GM19238 (cell line): ENCODE data around the gene SLC39A10.
"Not testable (repeated sequence)": the region's sequence is repeated elsewhere in the genome, so short reads cannot be mapped to it uniquely, and the experiment has no call there.

ENCODE experiments used
- DNase-seq: peaks from one replicate; pipeline ENCODE4 v3.0.0; 2011; ENCODE audit warnings: low spot score; ENCODE audit not compliant: insufficient read length

Gene SLC39A10

DNA sequence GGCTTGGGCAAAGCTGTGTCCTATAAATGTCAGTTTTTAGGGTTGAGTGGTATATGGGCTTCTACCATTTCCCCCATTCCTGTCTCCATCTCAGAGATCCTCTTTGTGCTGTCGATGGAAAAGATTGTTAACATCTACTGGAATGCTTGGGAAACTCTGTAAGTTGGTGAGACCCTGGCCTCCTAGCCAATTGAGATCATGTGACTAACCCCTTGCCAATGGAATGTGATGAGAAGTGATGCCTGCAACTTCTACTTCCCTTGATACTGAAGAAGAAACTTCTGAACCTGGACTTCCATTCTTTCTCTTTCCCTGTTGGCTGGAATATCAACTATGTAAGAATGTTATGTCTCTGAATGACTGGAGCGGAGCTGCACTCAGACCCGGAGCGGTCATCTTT lies 14.5 kb downstream of the SLC39A10 start:
- DNase-seq, result no peak

DNA sequence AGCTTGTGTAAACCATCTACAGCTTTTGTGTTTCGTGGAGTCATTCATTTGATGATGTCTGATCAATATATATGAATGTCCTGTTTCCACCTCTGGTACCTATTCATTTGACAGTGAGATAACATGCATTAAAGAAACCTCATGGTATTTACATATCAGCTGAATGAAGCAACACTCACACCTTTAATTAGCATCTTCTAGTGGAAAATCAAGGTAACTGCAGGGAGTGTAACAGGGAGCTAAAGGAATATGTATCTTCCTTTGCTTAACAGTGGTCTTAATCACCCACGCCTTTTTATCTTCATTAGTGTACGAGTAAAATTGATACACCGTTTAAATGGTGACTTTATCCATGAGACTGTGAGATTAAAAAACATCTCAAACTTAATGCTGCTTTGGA lies 15.6 kb downstream of the SLC39A10 start:
- DNase-seq, result no peak

DNA sequence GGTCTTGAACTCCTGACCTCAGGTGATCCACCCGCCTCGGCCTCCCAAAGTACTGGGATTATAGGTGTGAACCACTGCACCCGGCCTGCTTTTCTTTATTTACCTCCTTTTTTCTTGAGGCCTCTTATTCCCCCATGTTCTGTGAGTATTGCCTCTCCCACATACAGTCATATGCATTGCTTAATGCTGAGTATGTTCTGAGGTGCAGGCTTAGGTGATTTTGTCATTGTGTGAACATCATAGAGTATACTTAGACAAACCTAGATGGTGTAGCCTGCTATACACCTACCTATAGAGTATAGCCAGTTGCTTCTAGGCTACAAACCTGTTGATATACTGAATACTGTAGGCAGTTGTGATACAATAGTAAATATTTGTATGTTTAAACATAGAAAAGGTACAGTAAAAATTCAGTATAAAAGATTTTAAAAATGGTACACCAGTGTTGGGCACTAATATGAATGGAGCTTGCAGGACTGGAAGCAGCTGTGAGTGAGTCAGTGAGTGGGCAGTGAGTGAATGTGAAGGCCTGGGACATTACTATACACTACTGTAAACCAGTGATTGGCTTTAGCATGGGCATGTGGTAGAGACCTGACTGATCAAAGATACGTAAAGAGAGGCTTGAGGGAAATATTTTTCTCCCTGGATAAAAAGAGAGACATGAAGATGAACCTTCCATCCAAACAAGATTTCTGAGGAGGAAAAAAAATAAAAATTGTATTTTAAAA lies 17.6 kb downstream of the SLC39A10 start:
- DNase-seq, result no peak

DNA sequence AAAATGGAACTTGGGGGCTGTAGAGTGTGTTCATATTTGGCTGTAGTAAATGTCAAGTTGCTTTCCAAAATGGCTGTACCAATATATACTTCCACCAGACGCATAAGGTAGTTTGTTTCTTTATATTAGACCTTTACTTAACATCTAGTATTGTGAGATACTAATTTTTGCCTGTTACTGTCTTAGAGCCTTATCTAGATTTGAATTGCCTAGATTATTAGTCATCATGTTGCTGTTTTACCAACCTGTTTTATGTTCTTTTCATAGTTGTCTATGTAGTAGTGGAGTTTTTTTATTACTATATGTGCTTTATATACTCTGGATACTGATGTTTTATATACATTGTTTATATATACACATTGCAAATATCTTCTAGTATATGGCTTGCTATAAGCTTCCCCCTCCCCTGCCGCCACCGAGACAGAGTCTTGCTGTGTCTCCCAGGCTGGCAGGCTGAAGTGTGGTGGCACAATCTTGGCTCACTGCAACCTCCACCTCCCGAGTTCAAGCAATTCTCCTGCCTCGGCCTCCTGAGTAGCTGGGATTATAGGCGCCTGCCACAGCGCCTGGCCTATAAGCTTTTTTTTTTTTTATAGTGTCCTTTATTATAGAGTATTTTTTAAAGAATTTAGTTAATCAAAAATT lies 18.9 kb downstream of the SLC39A10 start:
- no peak for DNase-seq

DNA sequence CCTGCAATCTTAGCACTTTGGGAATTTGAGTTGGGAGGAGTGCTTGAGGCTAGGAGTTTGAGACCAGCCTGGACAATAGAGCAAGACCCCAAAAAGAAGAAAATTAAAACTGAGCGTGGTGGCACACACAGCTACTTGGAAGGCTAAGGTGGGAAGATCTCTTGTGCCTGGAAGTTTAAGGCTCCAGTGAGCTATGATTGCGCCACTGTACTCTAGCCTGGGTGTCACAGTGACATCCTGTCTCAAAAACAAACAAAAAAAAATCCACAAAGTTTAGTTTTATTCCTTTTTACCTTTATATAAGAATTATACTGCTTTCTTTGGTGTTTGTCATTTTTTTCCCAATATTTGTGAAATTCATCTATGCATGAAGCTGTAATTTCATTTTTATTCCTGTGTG lies 20.3 kb downstream of the SLC39A10 start:
- DNase-seq, result no peak

DNA sequence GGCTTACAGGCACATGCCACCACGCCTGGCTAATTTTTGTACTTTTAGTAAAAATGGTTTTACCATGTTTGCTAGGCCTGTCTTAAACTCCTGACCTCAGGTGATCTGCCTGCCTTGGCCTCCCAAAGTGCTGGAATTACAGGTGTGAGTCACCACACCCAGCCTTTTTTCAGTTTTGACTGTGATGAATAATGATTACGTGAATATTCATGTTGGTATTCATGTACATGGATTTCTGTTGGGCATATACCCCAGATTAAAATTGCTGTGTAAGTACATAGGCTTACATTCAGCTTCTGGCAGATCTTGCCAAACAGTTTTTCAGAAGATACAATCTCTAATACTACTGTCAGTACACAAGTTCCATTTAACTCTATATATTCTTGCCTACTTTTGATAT lies 20.9 kb downstream of the SLC39A10 start:
- no peak for DNase-seq

DNA sequence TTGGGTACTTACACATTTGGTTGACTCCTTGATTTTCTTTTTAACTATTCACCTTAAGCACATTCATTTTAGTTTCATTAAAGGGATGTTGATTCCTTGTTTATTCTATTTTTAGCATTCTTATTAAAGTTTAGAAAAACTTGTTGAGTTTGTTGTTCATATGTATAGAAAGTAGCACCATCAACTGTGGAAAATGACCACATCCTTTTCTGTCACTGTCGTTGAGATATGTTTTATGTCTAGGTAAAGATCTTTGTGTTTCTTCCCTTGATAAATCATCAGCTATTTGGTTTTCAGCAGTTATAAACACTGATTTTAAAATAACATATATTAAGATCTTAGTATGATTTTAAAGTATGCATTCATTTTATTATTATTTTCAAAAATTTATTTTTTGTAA lies 25.1 kb downstream of the SLC39A10 start:
- no peak for DNase-seq

DNA sequence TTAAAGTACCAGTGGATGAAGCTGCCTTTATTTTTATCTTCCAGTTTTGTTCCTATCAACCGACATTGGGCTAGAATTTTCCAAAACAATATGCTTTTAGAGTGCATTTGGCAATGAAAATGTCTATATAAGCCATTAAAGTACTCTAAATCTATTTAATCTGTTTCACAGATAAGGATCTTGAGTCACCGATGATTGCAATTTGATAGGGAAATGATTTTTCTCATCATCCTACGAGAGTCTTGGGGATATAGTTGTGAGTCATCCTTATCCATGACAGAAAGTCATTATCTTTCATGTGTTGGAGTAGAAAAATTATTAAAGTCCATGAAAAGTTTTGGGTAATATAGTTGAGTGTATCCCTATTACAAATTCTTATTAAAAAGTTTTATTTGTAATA lies 26.1 kb downstream of the SLC39A10 start:
- no peak for DNase-seq

DNA sequence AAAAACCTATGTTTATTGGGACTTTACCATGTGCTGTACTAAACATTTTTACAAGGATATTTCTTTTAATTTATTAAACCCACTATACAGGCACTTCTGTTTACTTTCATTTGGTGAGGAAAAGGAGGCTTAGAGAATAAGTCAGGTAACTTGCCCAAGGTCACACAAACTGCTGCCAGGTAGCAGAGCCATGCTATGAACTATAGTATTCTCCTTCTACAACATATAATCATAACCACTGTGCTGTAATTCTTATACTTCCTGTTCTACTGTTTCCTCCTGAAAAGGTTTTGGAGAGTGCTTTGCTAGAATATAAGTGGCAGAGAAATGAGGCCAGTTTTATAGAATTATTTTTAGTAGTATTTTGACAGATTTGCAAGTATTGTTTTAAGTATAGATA lies 29.5 kb downstream of the SLC39A10 start:
- DNase-seq, result no peak

DNA sequence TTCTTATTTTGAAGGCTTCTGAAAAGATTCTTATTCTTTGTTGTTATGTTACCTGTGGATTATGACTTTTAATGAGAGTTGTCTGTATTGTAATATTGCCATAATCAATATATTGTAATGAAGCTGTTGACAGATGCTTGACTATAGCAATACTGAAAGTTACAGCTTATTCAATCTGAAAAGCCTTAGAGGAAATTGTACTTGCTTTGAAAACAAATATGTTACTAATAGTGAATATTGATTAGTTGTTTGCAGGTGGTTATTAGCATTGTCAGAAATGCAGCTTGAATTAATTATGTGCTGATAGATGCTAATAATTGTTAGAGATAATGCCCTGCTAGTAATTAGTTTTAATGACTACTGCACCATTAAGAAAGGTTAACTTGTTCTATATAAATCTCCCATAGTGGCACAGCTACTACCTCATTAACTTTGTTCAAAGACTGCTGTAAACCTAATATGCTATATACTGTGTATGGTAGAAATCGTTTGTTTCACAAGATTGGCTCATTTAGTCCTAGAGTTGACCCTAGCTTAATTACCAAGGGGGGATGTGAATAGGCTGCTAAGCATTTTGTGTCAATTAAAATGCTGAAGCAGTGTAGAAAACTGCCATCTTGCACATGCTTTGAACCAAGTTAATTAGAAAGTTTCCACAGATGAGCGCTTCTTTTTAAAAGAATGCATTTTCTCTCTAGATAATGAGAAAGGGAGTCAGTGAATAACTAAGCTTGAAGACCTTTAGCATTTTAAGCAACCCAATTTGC lies 30.5 kb downstream of the SLC39A10 start:
- DNase-seq, result no peak

DNA sequence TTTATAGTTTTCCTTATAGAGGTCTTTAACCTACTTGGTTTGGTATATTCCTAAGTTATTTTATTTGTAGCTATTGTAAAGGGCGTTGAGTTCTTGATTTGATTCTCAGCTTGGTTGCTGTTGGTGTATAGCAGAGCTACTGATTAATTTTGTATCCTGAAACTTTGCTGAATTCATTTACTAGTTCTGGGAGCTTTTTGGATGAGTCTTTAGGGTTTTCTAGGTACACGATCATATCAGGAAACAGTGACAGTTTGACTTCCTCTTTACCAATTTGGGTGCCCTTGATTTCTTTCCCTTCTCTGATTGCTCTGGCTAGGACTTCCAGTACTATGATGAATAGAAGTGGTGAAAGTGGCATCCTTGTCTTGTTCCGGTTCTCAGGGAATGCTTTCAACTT lies 35.5 kb downstream of the SLC39A10 start:
- DNase-seq, result not testable (repeated sequence)

DNA sequence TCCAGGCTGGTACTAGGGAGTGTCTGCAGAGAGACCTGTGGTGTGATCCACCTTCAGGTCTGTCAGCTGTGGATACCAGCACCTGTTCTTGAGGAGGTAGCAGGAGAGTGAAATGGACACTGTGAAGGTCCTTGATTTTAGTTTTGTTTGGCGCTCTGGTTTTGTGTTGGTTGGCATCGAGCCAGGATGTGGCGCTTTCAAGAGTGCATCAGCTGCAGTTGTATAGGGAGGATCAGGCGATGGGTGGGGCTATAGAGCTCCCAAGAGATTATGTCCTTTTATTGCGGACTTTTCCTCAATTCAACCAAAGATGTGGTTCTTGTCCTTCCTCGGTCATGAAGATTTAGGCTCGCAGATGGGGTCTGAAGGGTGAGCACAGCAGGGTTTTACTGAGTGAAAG lies 37.5 kb downstream of the SLC39A10 start:
- no peak for DNase-seq

DNA sequence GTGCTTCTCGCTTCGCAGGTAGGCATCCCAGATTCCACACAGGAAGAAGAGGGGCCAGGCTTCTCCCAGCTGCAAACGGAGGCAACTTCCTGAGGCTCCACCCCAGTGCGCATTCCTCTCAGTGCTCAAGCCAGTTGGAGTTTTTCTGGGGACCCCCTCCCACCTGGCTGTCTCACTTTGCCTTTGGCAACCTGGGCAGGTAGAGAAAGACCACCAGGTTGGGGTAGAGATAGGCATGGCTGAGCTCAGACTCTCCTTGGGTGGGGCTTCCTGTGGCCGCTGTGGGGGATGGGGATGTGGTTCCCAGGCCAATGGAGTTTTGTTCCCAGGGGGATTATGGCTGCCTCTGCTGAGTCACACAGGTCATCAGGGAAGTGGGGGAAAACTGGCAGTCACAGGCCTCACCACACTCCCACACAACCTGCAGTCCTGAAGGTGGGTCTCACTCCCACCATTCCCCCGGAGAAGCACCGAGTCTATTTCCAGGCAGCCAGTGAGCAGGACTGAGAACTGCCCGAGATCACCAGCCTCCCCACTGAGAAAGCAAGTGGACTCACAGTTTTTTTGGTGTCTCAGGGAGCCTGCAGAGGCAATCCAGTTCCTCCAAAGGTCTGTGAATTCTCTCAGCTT lies 38.1 kb downstream of the SLC39A10 start:
- DNase-seq, result no peak

DNA sequence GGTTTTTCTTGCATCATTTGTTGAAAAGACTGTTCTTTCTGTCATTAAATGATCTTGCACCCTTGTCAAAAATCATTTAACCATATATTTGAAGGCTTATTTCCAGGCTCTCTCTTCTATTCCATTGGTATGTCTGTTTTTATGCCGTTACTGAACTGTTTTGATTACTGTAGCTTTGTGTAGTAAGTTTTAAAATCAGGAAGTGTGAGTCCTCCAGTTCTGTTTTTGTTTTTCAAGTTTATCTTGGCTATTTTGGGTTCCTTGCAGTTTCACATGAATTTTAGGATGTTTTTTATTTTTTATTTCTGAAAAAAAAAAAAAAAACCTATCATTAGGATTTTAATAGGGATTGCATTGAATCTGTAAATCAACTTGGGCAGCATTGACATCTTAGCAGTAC lies 39.0 kb downstream of the SLC39A10 start:
- DNase-seq, result no peak

DNA sequence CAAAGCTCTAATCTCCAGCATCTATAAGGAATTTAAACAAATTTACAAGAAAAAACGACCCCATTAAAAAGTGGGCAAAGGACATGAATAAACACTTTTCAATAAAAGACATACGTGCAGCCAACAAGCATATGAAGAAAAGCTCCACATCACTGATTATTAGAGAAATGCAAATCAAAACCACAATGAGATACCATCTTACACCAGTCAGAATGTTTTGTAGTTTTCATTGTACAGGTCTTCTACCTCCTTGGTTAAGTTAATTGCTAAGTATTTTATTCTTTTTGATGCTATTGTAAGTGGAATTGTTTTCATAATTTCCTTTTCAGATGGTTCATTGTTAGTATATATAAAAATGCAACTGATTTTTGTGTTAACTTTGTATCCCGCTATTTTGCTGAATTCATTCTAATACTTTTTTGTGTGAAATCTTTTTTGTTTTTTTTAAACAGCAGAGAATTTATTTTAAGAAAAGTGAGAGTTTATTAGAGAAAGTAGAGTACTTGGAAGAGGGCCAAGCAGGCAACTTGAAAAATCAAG lies 40.7 kb downstream of the SLC39A10 start:
- DNase-seq, result no peak

DNA sequence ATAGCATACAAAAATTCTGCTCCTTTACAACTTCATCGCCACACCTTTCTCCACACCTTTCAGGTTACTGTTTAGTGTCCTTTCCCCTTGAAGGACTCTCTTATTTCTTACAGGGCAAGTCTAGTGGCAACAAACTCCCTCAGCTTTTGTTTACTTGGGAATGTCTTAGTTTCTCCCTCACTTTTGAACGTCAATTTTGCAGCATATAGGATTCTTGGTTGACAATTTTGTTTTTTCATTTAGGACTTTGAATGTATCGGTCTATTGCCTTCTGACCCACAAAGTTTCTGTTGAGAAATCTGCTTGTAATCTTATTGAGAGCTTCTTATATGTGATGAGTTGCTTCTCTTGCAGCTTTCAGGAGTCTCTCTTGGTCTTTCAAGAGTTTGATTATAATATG lies 43.5 kb downstream of the SLC39A10 start:
- DNase-seq, result no peak

DNA sequence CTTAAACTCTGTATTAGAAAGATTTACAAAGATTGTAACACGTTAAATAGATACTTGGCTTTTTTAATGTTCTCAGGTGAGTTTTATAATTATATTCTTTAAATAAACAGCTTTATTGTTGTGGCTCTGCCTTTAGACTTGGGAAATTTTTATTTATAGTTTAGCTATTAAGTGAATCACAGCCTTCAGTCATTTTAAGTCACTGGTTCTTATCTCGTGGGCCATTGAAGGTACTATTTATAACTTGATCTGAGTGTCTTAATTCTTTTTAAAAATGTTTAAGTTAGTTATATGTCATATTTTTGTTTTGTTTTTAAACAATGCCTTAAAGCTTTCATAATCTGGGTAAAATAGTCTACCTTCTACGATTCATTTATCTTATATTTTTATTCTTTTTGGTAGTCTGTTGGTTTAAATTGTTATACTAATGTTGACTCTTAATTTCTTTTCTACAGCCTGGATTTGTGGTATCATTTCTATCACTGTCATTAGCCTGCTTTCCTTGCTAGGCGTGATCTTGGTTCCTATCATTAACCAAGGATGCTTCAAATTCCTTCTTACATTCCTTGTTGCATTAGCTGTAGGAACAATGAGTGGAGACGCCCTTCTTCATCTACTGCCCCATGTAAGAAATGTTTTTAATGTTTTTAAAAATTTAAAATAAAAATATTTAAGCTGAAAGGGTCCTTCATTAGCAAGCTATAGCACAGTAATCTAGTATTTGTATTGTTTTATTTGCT lies 49.3 kb downstream of the SLC39A10 start:
- DNase-seq, result no peak

DNA sequence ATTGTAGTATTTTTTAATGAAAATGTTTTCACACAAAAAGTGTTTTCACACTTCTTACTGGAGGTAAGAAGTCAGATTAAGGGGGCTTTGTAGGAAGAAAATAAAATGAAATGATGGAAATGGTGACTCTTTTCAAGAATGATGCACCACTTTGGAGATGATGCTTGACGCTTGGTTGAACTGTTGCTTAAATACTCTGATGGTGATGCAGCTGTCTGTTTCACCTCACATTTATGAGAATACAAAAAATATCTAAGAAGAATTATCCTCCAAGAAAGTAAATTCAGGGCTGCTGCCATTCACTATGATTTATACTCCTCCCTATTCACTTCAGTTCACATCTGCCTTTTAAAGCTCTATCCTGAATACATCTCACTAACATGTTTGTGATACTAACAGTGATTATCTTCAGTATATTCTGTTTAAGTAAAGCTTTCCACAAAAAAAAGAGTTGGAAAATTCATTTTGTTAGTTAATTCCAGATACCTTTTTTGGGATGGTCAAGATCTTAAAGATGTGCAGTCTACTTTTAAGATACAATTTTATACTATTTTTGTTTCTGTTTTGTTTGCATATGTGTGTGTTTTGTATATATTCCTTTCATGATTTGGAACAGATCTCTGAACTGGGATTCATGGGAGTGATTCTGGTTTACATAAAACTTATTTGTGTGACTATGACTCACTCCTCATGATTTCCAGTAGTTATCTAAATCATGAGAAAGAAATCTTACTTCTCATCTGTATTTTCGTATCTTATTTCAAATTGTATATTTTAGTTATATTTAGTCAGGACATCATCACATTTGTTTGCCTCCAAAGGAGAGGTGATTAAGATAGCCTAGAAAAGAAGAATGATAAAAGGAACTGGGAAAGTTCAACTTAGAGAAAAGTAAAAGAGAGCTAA lies 53.1 kb downstream of the SLC39A10 start:
- no peak for DNase-seq

DNA sequence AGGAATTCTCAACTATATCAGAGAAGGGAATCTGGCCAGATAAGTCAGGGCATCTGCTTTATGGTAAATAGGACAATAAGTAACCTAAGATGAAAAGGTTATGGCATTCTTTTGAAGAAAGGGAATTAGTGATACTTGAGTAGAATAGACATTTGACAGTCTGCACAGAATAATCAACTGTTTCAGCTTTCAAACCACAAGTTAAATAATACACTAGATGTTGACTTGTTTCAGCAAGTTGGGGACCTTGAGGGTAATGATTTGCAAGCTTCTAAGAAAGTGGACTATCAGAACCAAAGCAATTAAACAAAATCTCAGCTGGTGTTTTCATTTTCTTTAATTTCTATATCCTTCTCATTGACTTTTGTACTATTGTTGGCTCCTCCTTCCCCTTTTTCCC lies 54.5 kb downstream of the SLC39A10 start:
- no peak for DNase-seq

DNA sequence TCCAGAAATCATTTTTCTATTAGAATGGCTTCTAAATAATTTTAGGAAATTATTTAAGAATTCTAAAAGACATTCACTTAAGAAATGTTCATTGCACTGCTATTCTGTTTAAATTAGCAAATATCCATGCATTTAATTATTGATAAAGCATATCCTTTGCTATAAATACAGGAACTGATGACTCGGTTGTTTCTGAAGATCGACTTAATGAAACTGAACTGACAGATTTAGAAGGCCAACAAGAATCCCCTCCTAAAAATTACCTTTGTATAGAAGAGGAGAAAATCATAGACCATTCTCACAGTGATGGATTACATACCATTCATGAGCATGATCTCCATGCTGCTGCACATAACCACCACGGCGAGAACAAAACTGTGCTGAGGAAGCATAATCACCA lies 59.4 kb downstream of the SLC39A10 start:
- no peak for DNase-seq
